GM10266 (cell line): ENCODE results near the gene TRMU.

ENCODE experiments used
- DNase-seq: peaks from one replicate; pipeline ENCODE4 v3.0.0; 2012; ENCODE audit errors: extremely low spot score
- TF ChIP-seq, protein P1 (sequence below): IDR thresholded peaks from 2 replicates; pipeline ENCODE4 v1.5.1; 2012; ENCODE audit warnings: mild to moderate bottlenecking, low read depth; ENCODE audit not compliant: control insufficient read depth, insufficient read depth; ENCODE audit errors: missing control alignments

TRMU gene

GRCh38 chr22:46327691-46328465 is 7.6 kb upstream of the TRMU start:
- no peak for DNase-seq
- TF ChIP-seq, protein P1, sequence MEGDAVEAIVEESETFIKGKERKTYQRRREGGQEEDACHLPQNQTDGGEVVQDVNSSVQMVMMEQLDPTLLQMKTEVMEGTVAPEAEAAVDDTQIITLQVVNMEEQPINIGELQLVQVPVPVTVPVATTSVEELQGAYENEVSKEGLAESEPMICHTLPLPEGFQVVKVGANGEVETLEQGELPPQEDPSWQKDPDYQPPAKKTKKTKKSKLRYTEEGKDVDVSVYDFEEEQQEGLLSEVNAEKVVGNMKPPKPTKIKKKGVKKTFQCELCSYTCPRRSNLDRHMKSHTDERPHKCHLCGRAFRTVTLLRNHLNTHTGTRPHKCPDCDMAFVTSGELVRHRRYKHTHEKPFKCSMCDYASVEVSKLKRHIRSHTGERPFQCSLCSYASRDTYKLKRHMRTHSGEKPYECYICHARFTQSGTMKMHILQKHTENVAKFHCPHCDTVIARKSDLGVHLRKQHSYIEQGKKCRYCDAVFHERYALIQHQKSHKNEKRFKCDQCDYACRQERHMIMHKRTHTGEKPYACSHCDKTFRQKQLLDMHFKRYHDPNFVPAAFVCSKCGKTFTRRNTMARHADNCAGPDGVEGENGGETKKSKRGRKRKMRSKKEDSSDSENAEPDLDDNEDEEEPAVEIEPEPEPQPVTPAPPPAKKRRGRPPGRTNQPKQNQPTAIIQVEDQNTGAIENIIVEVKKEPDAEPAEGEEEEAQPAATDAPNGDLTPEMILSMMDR = no peak

GRCh38 chr22:46328797-46329196 is 6.7 kb upstream of the TRMU start:
- no peak for DNase-seq

DNA sequence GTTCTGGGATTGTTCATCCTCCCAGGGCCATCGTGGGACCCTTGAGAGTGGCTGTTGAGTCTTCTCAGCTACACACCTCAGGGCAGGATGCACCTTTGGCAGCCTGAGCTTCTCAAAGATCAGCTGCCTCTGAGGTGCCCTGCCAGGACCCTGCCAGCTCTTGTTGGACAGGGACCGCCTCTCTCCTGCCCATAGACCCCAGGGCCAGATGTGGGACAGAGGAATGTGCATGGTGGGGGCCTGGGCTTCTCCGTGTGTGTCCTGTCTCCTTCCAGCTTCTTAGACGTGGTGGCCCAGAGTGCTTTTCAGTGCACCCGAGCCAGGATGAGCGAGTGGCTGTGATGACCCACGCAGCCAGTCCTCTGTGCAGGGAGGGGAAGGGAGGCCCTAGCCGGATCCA is 5.9 kb upstream of the TRMU start:
- TF ChIP-seq, protein P1 = no peak
- DNase-seq = no peak

More at GRCh38 chr22:46328797-46329196, 6.7 kb upstream of the TRMU start:
- TF ChIP-seq, protein P1 = no peak

- TF ChIP-seq, protein P1 = no peak
Measured at GRCh38 chr22:46330426-46330825, 5.1 kb upstream of the TRMU start.

GRCh38 chr22:46331496-46331895 is 4.0 kb upstream of the TRMU start:
- TF ChIP-seq, protein P1 = no peak
- DNase-seq = no peak

More at GRCh38 chr22:46330426-46330825, 5.1 kb upstream of the TRMU start:
- no peak for DNase-seq

DNA sequence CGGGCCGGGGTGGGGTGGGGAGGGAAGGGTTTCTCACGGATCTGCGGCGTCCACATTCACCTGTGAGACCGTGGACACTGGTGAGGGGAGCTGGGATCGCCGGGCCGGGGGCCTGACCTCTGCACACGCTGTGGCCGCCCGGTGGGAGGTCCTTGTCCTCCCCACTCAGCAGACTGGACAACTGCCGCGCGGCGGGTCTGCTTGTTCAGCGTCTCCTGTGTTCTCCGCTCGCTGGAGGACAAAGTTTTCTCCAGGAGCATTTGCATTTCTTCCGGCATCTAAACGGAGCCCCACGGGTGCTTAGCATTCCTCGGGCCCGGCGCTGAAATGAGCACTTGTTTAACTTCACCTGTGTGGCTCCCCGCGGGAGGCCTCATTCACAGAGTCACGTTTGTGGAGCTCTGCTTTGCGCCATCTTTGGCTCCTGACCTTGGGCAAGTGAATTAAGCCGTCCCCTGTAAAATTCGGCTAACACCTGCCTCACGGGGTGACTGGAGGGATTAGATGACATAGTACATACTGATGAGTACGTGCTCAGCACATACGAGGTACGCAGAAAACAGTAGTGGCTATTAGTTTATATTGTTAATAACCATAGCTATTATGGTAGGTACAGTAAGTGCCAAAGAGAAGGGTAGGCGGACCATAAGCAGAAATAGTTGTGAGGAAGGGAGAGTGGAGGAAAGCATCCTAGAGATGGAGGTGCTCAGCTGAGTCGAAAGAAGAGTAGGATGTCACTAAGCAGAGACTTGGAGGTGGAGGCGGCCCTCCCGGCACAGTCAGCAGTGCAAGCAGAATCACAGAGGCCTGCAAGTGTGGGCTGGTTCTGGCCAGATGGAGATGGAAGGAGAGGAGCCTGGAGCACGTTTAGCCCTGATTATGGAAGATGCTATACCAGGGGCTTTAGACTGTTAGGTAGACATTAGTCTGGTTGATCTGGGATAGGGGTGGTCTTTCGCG is 885 bp downstream of the TRMU start:
- TF ChIP-seq, protein P1 = no peak
- DNase-seq = no peak
